Activated naive CD4-positive, alpha-beta T cell treated with anti-CD3 and anti-CD28 coated beads for 36 hours (primary cell): ENCODE data around the gene MAPT. TPM values are rescaled to one million over a fixed set of nuclear protein-coding genes. Genes with fewer than 3 reads are reported as not detected.

ENCODE experiments used
- CTCF ChIA-PET: fragments of 350-600 bp; sonication (Branson Sonifier 250); formaldehyde crosslinking; loops from one replicate; lab custom pipeline; 2021; ENCODE audit warnings: antibody characterized with exemption; lab: Charles Lee
- DNase-seq: peaks from one replicate; pipeline ENCODE4 v3.0.0-alpha.2; 2020
- H3K27ac Mint-ChIP-seq: one replicate; pipeline ENCODE4 v1.8.0; 2021; ENCODE audit warnings: mild to moderate bottlenecking, mixed read lengths
- H3K27me3 Mint-ChIP-seq: one replicate; pipeline ENCODE4 v1.8.0; 2021; ENCODE audit warnings: low read depth, mixed read lengths
- H3K36me3 Mint-ChIP-seq: one replicate; pipeline ENCODE4 v1.8.0; 2021; ENCODE audit warnings: low read depth, mixed read lengths
- H3K4me1 Mint-ChIP-seq: one replicate; pipeline ENCODE4 v1.8.0; 2021; ENCODE audit warnings: low read depth, mixed read lengths
- H3K4me3 Mint-ChIP-seq: one replicate; pipeline ENCODE4 v1.8.0; 2021; ENCODE audit warnings: mild to moderate bottlenecking, moderate library complexity, mixed read lengths
- H3K9me3 Mint-ChIP-seq: one replicate; pipeline ENCODE4 v1.8.0; 2021; ENCODE audit warnings: mixed read lengths
- intact Hi-C: fragments of 100-400 bp; cut with micrococcal nuclease; formaldehyde crosslinking; loops from one replicate; pipeline ENCODE4 v1.15.1; 2023
- total RNA-seq, 2 experiments: library from RNA; stranded (reverse); gene quantifications; one replicate each; pipeline ENCODE4 v1.2.3, GENCODE V29; 2021

The MAPT gene
- total RNA-seq, 2 experiments from 2014 or later, result 0.57 to 0.86 TPM

GRCh38 chr17:45994987-45995386, 100.6 kb downstream of the MAPT start:
- H3K36me3 Mint-ChIP-seq, result no peaks in the 10 kb centered on the region
- no peaks in the 10 kb centered on the region for H3K27me3 Mint-ChIP-seq
- DNase-seq, result no peak
- CTCF ChIA-PET, result interaction anchor here (0.6 to 0.9 kb wide), 2 partner anchors 116 to 218 kb away, joined by 3 read pairs; no protein-coding TSS in a partner anchor
- no peaks in the 10 kb centered on the region for H3K9me3 Mint-ChIP-seq
- no peaks in the 10 kb centered on the region for H3K4me1 Mint-ChIP-seq
- no peak overlapping the region for H3K27ac Mint-ChIP-seq
- intact Hi-C loops, result no loop called here
- H3K4me3 Mint-ChIP-seq, result no peak overlapping the region

GRCh38 chr17:45995627-45996270, 101.4 kb downstream of the MAPT start:
- Mint-ChIP-seq H3K9me3 (no peaks in the 10 kb centered on the region), H3K4me3 (no peak overlapping the region), H3K27me3 (no peaks in the 10 kb centered on the region), H3K4me1 (no peaks in the 10 kb centered on the region), H3K27ac (no peak overlapping the region), H3K36me3 (no peaks in the 10 kb centered on the region)
- no peak for DNase-seq
- CTCF ChIA-PET, result interaction anchor here (0.6 to 0.9 kb wide), 2 partner anchors 116 to 217 kb away, joined by 3 read pairs; no protein-coding TSS in a partner anchor
- intact Hi-C loops, result no loop called here

- Mint-ChIP-seq H3K36me3 (no peaks in the 10 kb centered on the region), H3K4me3 (no peak overlapping the region), H3K27me3 (no peaks in the 10 kb centered on the region), H3K27ac (no peak overlapping the region), H3K4me1 (no peaks in the 10 kb centered on the region), H3K9me3 (no peaks in the 10 kb centered on the region)
- intact Hi-C loops, result no loop called here
- no peak for DNase-seq
- CTCF ChIA-PET, result no interaction called here
Measured at GRCh38 chr17:45996282-45996937, 102.1 kb downstream of the MAPT start.

GRCh38 chr17:45997166-45997565, 102.8 kb downstream of the MAPT start:
- Mint-ChIP-seq H3K4me3 (no peak overlapping the region), H3K36me3 (no peaks in the 10 kb centered on the region), H3K4me1 (no peaks in the 10 kb centered on the region), H3K27me3 (no peaks in the 10 kb centered on the region), H3K9me3 (no peaks in the 10 kb centered on the region), H3K27ac (no peak overlapping the region)
- CTCF ChIA-PET, result interaction anchor here (0.6 to 1.1 kb wide), 2 partner anchors 49 to 55 kb away, joined by 3 to 4 read pairs; no protein-coding TSS in a partner anchor
- no peak for DNase-seq
- intact Hi-C loops, result no loop called here

GRCh38 chr17:45997624-45998023, 103.3 kb downstream of the MAPT start:
- CTCF ChIA-PET, result interaction anchor here (1.1 kb wide), 1 partner anchor 49 kb away, joined by 4 read pairs; no protein-coding TSS in a partner anchor
- no peak overlapping the region for H3K27ac Mint-ChIP-seq
- no peaks in the 10 kb centered on the region for H3K27me3 Mint-ChIP-seq
- no peaks in the 10 kb centered on the region for H3K36me3 Mint-ChIP-seq
- intact Hi-C loops, result no loop called here
- no peak for DNase-seq
- no peaks in the 10 kb centered on the region for H3K4me1 Mint-ChIP-seq
- H3K9me3 Mint-ChIP-seq, result no peaks in the 10 kb centered on the region
- H3K4me3 Mint-ChIP-seq, result no peak overlapping the region

GRCh38 chr17:45998987-45999899, 104.9 kb downstream of the MAPT start, which contains the start of gene STH:
STH (plus strand) TSS chr17:45999250; CDS start chr17:45999280, 30 bp downstream.
- H3K4me3 Mint-ChIP-seq, result no peak within 1 kb of the TSS
- no peaks in the 10 kb centered on the region for H3K36me3 Mint-ChIP-seq
- H3K9me3 Mint-ChIP-seq, result no peaks in the 10 kb centered on the region
- no peaks in the 10 kb centered on the region for H3K4me1 Mint-ChIP-seq
- no peaks in the 10 kb centered on the region for H3K27me3 Mint-ChIP-seq
- H3K27ac Mint-ChIP-seq, result no peak within 1 kb of the TSS
- DNase-seq, result no peak
- intact Hi-C loops, result no loop called here
- CTCF ChIA-PET, result interaction anchor here (0.5 to 2.1 kb wide), 2 partner anchors 214 to 864 kb away, joined by 3 to 6 read pairs; partner anchors contain the start of gene ACBD4

- Mint-ChIP-seq H3K36me3 (no peaks in the 10 kb centered on the region), H3K4me1 (no peaks in the 10 kb centered on the region), H3K27ac (no peak overlapping the region), H3K27me3 (no peaks in the 10 kb centered on the region), H3K9me3 (no peaks in the 10 kb centered on the region), H3K4me3 (no peak overlapping the region)
- intact Hi-C loops, result no loop called here
- no peak for DNase-seq
- CTCF ChIA-PET, result interaction anchor here (2.1 kb wide), 1 partner anchor 213 kb away, joined by 6 read pairs; no protein-coding TSS in a partner anchor
Measured at GRCh38 chr17:45999900-46000290, 105.5 kb downstream of the MAPT start.

- H3K9me3 Mint-ChIP-seq, result no peaks in the 10 kb centered on the region
- no peaks in the 10 kb centered on the region for H3K36me3 Mint-ChIP-seq
- H3K4me1 Mint-ChIP-seq, result no peaks in the 10 kb centered on the region
- intact Hi-C loops, result no loop called here
- CTCF ChIA-PET, result interaction anchor here (2.1 kb wide), 1 partner anchor 213 kb away, joined by 6 read pairs; no protein-coding TSS in a partner anchor
- no peak for DNase-seq
- no peaks in the 10 kb centered on the region for H3K27me3 Mint-ChIP-seq
- no peak overlapping the region for H3K27ac Mint-ChIP-seq
- H3K4me3 Mint-ChIP-seq, result no peak overlapping the region
Measured at GRCh38 chr17:46000292-46000691, 105.9 kb downstream of the MAPT start.

GRCh38 chr17:46000757-46001156, 106.4 kb downstream of the MAPT start:
- intact Hi-C loops, result no loop called here
- Mint-ChIP-seq H3K4me1 (no peaks in the 10 kb centered on the region), H3K9me3 (no peaks in the 10 kb centered on the region), H3K27me3 (no peaks in the 10 kb centered on the region), H3K36me3 (no peaks in the 10 kb centered on the region), H3K27ac (no peak overlapping the region), H3K4me3 (no peak overlapping the region)
- DNase-seq, result no peak
- CTCF ChIA-PET, result interaction anchor here (1.3 to 2.1 kb wide), 3 partner anchors 11 to 212 kb away, joined by 5 to 6 read pairs (median 6); no protein-coding TSS in a partner anchor

GRCh38 chr17:46001390-46002310, 107.3 kb downstream of the MAPT start:
- Mint-ChIP-seq H3K27ac (no peak overlapping the region), H3K4me3 (no peak overlapping the region), H3K27me3 (no peaks in the 10 kb centered on the region), H3K4me1 (no peaks in the 10 kb centered on the region), H3K9me3 (no peaks in the 10 kb centered on the region), H3K36me3 (no peaks in the 10 kb centered on the region)
- DNase-seq, result no peak
- intact Hi-C loops, result loop anchor here (1.0 kb wide), 3 partner anchors 43 to 212 kb away; partner anchors contain the start of gene KANSL1
- CTCF ChIA-PET, result interaction anchor here (0.6 to 3.4 kb wide), 24 partner anchors 11 to 605 kb away, joined by 3 to 13 read pairs (median 4); partner anchors contain the start of gene KANSL1
